Mesothelial cell of epicardium (in vitro differentiated cells): Measurements from ENCODE around the gene ARL13A. TPM values are rescaled to one million over a fixed set of nuclear protein-coding genes. Genes with fewer than 3 reads are reported as not detected.

Experiments used
- DNase-seq, 2 experiments: peaks; one replicate each; pipeline ENCODE4 v3.0.0; 2021; ENCODE audit warnings: low spot score in 2 of 2; ENCODE audit not compliant: unreplicated experiment in 2 of 2
- H3K27ac Mint-ChIP-seq: 2 replicates; pipeline ENCODE4 v1.8.0; 2021; ENCODE audit warnings: mixed read lengths
- H3K27me3 Mint-ChIP-seq: 2 replicates; pipeline ENCODE4 v1.8.0; 2021; ENCODE audit warnings: low read depth, mixed read lengths
- H3K36me3 Mint-ChIP-seq: 2 replicates; pipeline ENCODE4 v1.8.0; 2021; ENCODE audit warnings: mixed read lengths
- H3K4me1 Mint-ChIP-seq: 2 replicates; pipeline ENCODE4 v1.8.0; 2021; ENCODE audit warnings: mixed read lengths
- H3K4me3 Mint-ChIP-seq: 2 replicates; pipeline ENCODE4 v1.8.0; 2021; ENCODE audit warnings: mild to moderate bottlenecking, moderate library complexity, mixed read lengths
- H3K9me3 Mint-ChIP-seq: 2 replicates; pipeline ENCODE4 v1.8.0; 2021; ENCODE audit warnings: mixed read lengths
- CTCF ChIP-seq: fragments of 200-600 bp; sonication (generic); IDR thresholded peaks from one replicate; pipeline ENCODE4 v1.5.0; 2021; ENCODE audit warnings: antibody characterized with exemption; ENCODE audit not compliant: unreplicated experiment
- total RNA-seq: library from RNA; stranded (reverse); gene quantifications from 3 replicates; pipeline ENCODE4 v1.2.1, GENCODE V29; 2021

Gene ARL13A
- total RNA-seq, 1 donor from 2014 or later, result not detected

- DNase-seq, result no peak
- Mint-ChIP-seq H3K4me3 (no peak overlapping the region), H3K4me1 (no peaks in the 10 kb centered on the region), H3K36me3 (no peaks in the 10 kb centered on the region), H3K27ac (no peak overlapping the region), H3K27me3 (no peaks in the 10 kb centered on the region), H3K9me3 (peaks cover 40% of the 10 kb centered on the region)
- no peak for TF ChIP-seq CTCF
Observed at GRCh38 chrX:100962811-100963210, 6.7 kb upstream of the ARL13A start.

GRCh38 chrX:100964362-100964761 lies 5.1 kb upstream of the ARL13A start:
- DNase-seq, result no peak
- Mint-ChIP-seq H3K36me3 (no peaks in the 10 kb centered on the region), H3K27me3 (no peaks in the 10 kb centered on the region), H3K4me1 (no peaks in the 10 kb centered on the region), H3K4me3 (no peak overlapping the region), H3K27ac (no peak overlapping the region), H3K9me3 (peaks cover 42% of the 10 kb centered on the region)
- TF ChIP-seq CTCF, result no peak

- H3K27me3 Mint-ChIP-seq, result no peaks in the 10 kb centered on the region
- peaks cover 3% of the 10 kb centered on the region for H3K36me3 Mint-ChIP-seq
- H3K4me3 Mint-ChIP-seq, result no peak overlapping the region
- DNase-seq, result no peak
- H3K9me3 Mint-ChIP-seq, result peaks cover 27% of the 10 kb centered on the region
- H3K4me1 Mint-ChIP-seq, result no peaks in the 10 kb centered on the region
- H3K27ac Mint-ChIP-seq, result no peak overlapping the region
- no peak for TF ChIP-seq CTCF
Observed at GRCh38 chrX:100969936-100970335, 428 bp downstream of the ARL13A start.

- H3K4me1 Mint-ChIP-seq, result no peaks in the 10 kb centered on the region
- TF ChIP-seq CTCF, result no peak
- peaks cover 3% of the 10 kb centered on the region for H3K36me3 Mint-ChIP-seq
- H3K27me3 Mint-ChIP-seq, result no peaks in the 10 kb centered on the region
- peaks cover 26% of the 10 kb centered on the region for H3K9me3 Mint-ChIP-seq
- no peak overlapping the region for H3K27ac Mint-ChIP-seq
- H3K4me3 Mint-ChIP-seq, result no peak overlapping the region
- no peak for DNase-seq
Observed at GRCh38 chrX:100973411-100973810, 3.9 kb downstream of the ARL13A start.

GRCh38 chrX:100975212-100975611 lies 5.7 kb downstream of the ARL13A start:
- Mint-ChIP-seq H3K27me3 (no peaks in the 10 kb centered on the region), H3K4me3 (no peak overlapping the region), H3K9me3 (peaks cover 37% of the 10 kb centered on the region), H3K4me1 (no peaks in the 10 kb centered on the region), H3K36me3 (peaks cover 3% of the 10 kb centered on the region), H3K27ac (no peak overlapping the region)
- TF ChIP-seq CTCF, result no peak
- no peak for DNase-seq

GRCh38 chrX:100976211-100976610 lies 6.7 kb downstream of the ARL13A start:
- Mint-ChIP-seq H3K36me3 (peaks cover 3% of the 10 kb centered on the region), H3K27me3 (no peaks in the 10 kb centered on the region), H3K4me3 (no peak overlapping the region), H3K9me3 (peaks cover 37% of the 10 kb centered on the region), H3K4me1 (no peaks in the 10 kb centered on the region), H3K27ac (no peak overlapping the region)
- DNase-seq, result no peak
- TF ChIP-seq CTCF, result no peak
